ENCODE measurements around the gene IL1R2. TPM values are rescaled to one million over a fixed set of nuclear protein-coding genes. Genes with fewer than 3 reads are reported as not detected.

Gene IL1R2
- total and polyA plus RNA-seq, 9 of the 15 experiments (the other 6 are each of a cell fraction or from before 2014, with no cell fraction given), result 0.13 TPM; not detected in 8

- TF ChIP-seq FOXK1 (CRISPR knock-in tag; IDR thresholded peaks at IDR 0.05; ENCODE audit: borderline replicate concordance) (no peak), EWSR1 (IDR thresholded peaks at IDR 0.05; ENCODE audit: borderline replicate concordance, low read depth, partially characterized antibody) (no peak), PURB (CRISPR knock-in tag; IDR thresholded peaks at IDR 0.05; ENCODE audit: low read depth) (no peak), DACH1 (IDR thresholded peaks at IDR 0.05; ENCODE audit: partially characterized antibody) (peak; percentile 32)
- TF ChIP-seq, protein P1, sequence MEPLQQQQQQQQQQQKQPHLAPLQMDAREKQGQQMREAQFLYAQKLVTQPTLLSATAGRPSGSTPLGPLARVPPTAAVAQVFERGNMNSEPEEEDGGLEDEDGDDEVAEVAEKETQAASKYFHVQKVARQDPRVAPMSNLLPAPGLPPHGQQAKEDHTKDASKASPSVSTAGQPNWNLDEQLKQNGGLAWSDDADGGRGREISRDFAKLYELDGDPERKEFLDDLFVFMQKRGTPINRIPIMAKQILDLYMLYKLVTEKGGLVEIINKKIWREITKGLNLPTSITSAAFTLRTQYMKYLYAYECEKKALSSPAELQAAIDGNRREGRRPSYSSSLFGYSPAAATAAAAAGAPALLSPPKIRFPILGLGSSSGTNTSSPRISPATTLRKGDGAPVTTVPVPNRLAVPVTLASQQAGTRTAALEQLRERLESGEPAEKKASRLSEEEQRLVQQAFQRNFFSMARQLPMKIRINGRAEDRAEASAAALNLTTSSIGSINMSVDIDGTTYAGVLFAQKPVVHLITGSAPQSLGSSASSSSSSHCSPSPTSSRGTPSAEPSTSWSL (CRISPR knock-in tag; IDR thresholded peaks at IDR 0.05; ENCODE audit: borderline replicate concordance), result no peak
- TF ChIP-seq, protein P2, sequence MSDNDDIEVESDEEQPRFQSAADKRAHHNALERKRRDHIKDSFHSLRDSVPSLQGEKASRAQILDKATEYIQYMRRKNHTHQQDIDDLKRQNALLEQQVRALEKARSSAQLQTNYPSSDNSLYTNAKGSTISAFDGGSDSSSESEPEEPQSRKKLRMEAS (CRISPR knock-in tag; IDR thresholded peaks at IDR 0.05), result peak; percentile 74
Measured at GRCh38 chr2:102063941-102064678, 72.3 kb downstream of the IL1R2 start (continued).

All from K562 (cell line).